AG04450 (cell line): Measurements from ENCODE around the gene CTRL. TPM values are rescaled to one million over a fixed set of nuclear protein-coding genes. Genes with fewer than 3 reads are reported as not detected.
A peak's percentile ranks its signal among the peaks of the same experiment; 100 is the strongest.

Experiments used
- CTCF ChIA-PET: fragments of 300-600, 350-600 bp; formaldehyde crosslinking; extraction: SDS; loops from one replicate; lab custom pipeline; 2022; ENCODE audit warnings: antibody characterized with exemption, inconsistent platforms; lab: Charles Lee
- POLR2A ChIA-PET: fragments of 350-600 bp; formaldehyde crosslinking; extraction: SDS; loops from one replicate; lab custom pipeline; 2021; ENCODE audit warnings: antibody characterized with exemption, inconsistent platforms; lab: Yijun Ruan, JAX
- DNase-seq: peaks from one replicate; pipeline ENCODE4 v3.0.0-alpha.2; 2011; ENCODE audit warnings: low read depth, low spot score
- H3K27ac ChIP-seq: one replicate; pipeline ENCODE4 v1.5.1; 2012; ENCODE audit warnings: low read depth, low read length, control low read depth
- H3K27me3 ChIP-seq: one replicate; pipeline ENCODE4 v1.6.0; 2012; ENCODE audit warnings: low read length; ENCODE audit not compliant: control insufficient read depth, insufficient read depth
- H3K4me3 ChIP-seq: 2 replicates; pipeline ENCODE4 v1.5.1; 2011; ENCODE audit warnings: mild to moderate bottlenecking, low read depth, low read length, control low read depth
- H3K9me3 ChIP-seq: 2 replicates; pipeline ENCODE4 v1.5.1; 2012; ENCODE audit warnings: low read length; ENCODE audit not compliant: control insufficient read depth, insufficient read depth
- CTCF ChIP-seq: IDR thresholded peaks from 2 replicates; pipeline ENCODE4 v1.5.1; 2011; ENCODE audit warnings: low read depth, low read length, control low read depth, inconsistent platforms
- polyA plus RNA-seq: library from polyadenylated mRNA; depleted of rRNA; stranded (reverse); fragments of >200 nt; gene quantifications from 2 replicates; pipeline ENCODE4 v1.2.3, GENCODE V29; 2011

CTRL gene
- polyA plus RNA-seq, 1 experiment, result 0.14 TPM

GRCh38 chr16:67930191-67930590, 1.5 kb downstream of the CTRL start:
- Histone ChIP-seq H3K4me3 (no peak overlapping the region), H3K27me3 (no peaks in the 10 kb centered on the region), H3K9me3 (no peaks in the 10 kb centered on the region), H3K27ac (no peak overlapping the region)
- DNase-seq, result no peak
- CTCF ChIA-PET, result interaction anchor here (0.6 to 3.5 kb wide), 6 partner anchors 35 to 258 kb away, joined by 3 to 23 read pairs (median 3); partner anchors contain the start of gene PSKH1
- no peak for TF ChIP-seq CTCF
- POLR2A ChIA-PET, result no interaction called here

GRCh38 chr16:67928561-67929364, 2.9 kb downstream of the CTRL start:
- H3K4me3 ChIP-seq, result no peak overlapping the region
- TF ChIP-seq CTCF, result peak; percentile 90
- H3K9me3 ChIP-seq, result no peaks in the 10 kb centered on the region
- H3K27me3 ChIP-seq, result no peaks in the 10 kb centered on the region
- H3K27ac ChIP-seq, result no peak overlapping the region
- ChIA-PET POLR2A (no interaction called here), CTCF (interaction anchor here (0.7 to 3.5 kb wide), 5 partner anchors 45 to 113 kb away, joined by 3 to 23 read pairs (median 3); partner anchors contain the start of gene NRN1L)
- no peak for DNase-seq

- ChIA-PET POLR2A (no interaction called here), CTCF (interaction anchor here (0.8 to 3.5 kb wide), 4 partner anchors 45 to 112 kb away, joined by 3 to 23 read pairs (median 8); partner anchors contain the start of gene NRN1L)
- no peak for DNase-seq
- no peak overlapping the region for H3K27ac ChIP-seq
- H3K4me3 ChIP-seq, result no peak overlapping the region
- H3K9me3 ChIP-seq, result no peaks in the 10 kb centered on the region
- no peak for TF ChIP-seq CTCF
- no peaks in the 10 kb centered on the region for H3K27me3 ChIP-seq
Measured at GRCh38 chr16:67928147-67928546, 3.5 kb downstream of the CTRL start.

GRCh38 chr16:67927131-67927941, 4.3 kb downstream of the CTRL start:
- ChIA-PET POLR2A (no interaction called here), CTCF (interaction anchor here (1.5 to 2.6 kb wide), 2 partner anchors 44 to 406 kb away, joined by 6 to 14 read pairs; partner anchors contain the start of gene NRN1L)
- Histone ChIP-seq H3K27ac (no peak overlapping the region), H3K9me3 (no peaks in the 10 kb centered on the region), H3K27me3 (no peaks in the 10 kb centered on the region), H3K4me3 (no peak overlapping the region)
- DNase-seq, result no peak
- no peak for TF ChIP-seq CTCF
